Kidney (tissue), 14 donors: ENCODE data around the gene RANBP10. TPM values are rescaled to one million over a fixed set of nuclear protein-coding genes. Genes with fewer than 3 reads are reported as not detected.

Experiments used
- DNase-seq, 5 donors: peaks; one replicate each; pipeline ENCODE4 v3.0.0-alpha.2; 2013 to 2020
- FAIRE-seq: peaks from 2 replicates; lab custom pipeline; 2012; peaks lifted over from hg19 to GRCh38; lab: Jason Lieb, UNC
- H3K27ac ChIP-seq, 2 donors: one replicate each; pipeline ENCODE4 v1.7.0; 2013; ENCODE audit warnings: low read depth in 2 of 2, low read length in 2 of 2, inconsistent platforms in 1 of 2
- H3K27me3 ChIP-seq: one replicate; pipeline ENCODE4 v1.7.1; 2013; ENCODE audit warnings: low read length, inconsistent platforms; ENCODE audit not compliant: control insufficient read depth, insufficient read depth
- H3K36me3 ChIP-seq, 3 donors: one replicate each; pipeline versions ENCODE4 v1.7.0 to v1.7.1; 2013; ENCODE audit warnings: low read length in 3 of 3, control low read depth in 1 of 3, inconsistent platforms in 1 of 3; ENCODE audit not compliant: insufficient read depth in 3 of 3, control insufficient read depth in 2 of 3
- H3K4me1 ChIP-seq, 3 donors: one replicate each; pipeline versions ENCODE4 v1.7.0 to v1.7.1; 2013; ENCODE audit warnings: low read length in 3 of 3, inconsistent platforms in 1 of 3, low read depth in 1 of 3; ENCODE audit not compliant: control insufficient read depth in 2 of 3, insufficient read depth in 2 of 3
- H3K4me3 ChIP-seq, 3 donors: one replicate each; pipeline versions ENCODE4 v1.7.0 to v1.8.1; 2013; ENCODE audit warnings: low read length in 3 of 3, control low read depth in 1 of 3, inconsistent platforms in 1 of 3
- H3K9ac ChIP-seq, 3 donors: one replicate each; pipeline versions ENCODE4 v1.7.0 to v1.7.1; 2013; ENCODE audit warnings: low read length in 3 of 3, control low read depth in 1 of 3, inconsistent platforms in 1 of 3
- H3K9me3 ChIP-seq, 3 donors: one replicate each; pipeline versions ENCODE4 v1.7.0 to v1.7.1; 2013; ENCODE audit warnings: low read length in 3 of 3, control low read depth in 1 of 3, inconsistent platforms in 1 of 3; ENCODE audit not compliant: control insufficient read depth in 2 of 3, insufficient read depth in 1 of 3
- CTCF ChIP-seq: IDR thresholded peaks from 3 replicates; pipeline ENCODE4 v1.5.1; 2012; ENCODE audit warnings: mild to moderate bottlenecking, moderate library complexity, borderline replicate concordance; ENCODE audit not compliant: insufficient read depth; ENCODE audit errors: extremely low read depth
- intact Hi-C: fragments of 100-400 bp; cut with DNase I; formaldehyde crosslinking; loops from one replicate; pipeline ENCODE4 v1.11.1; 2022
- polyA plus RNA-seq: library from polyadenylated mRNA; stranded (reverse); fragments of 350-450 nt; fragmentation: Illumina TruSeq; extraction: RNeasy Lipid Tissue Mini Kit (QIAGEN cat#74804); gene quantifications from one replicate; pipeline ENCODE4 v1.2.3, GENCODE V29; 2014; ENCODE audit warnings: low read depth, low replicate concordance; ENCODE audit not compliant: insufficient read depth
- total RNA-seq: library from RNA; stranded (reverse); fragmentation: NEBNext Ultra II Directional; extraction: Animal tissue kit (Norgen Biotek cat#: 25700); gene quantifications from one replicate; pipeline ENCODE4 v1.2.1, GENCODE V29; 2021
- donor health status: control.
- donor health status: control.
- donor health status: control.
- donor health status: control.
- donor health status: control.
- donor health status: DM: yes; HTN: yes; CAD: no.
- donor health status: Normal renal cell carcinoma (clear cell type).

The RANBP10 gene
- total and polyA plus RNA-seq, 2 donors from 2014 or later, result 7.0 to 22.3 TPM

GRCh38 chr16:67779256-67780014 lies 26.9 kb downstream of the RANBP10 start:
- H3K9ac ChIP-seq, result no peak overlapping the region
- peaks cover 0 to 4% (median 0%) of the 10 kb centered on the region in 3 donors for H3K36me3 ChIP-seq
- FAIRE-seq (no peak), DNase-seq (no peak)
- H3K27ac ChIP-seq, result no peak overlapping the region
- H3K9me3 ChIP-seq, result no peaks in the 10 kb centered on the region
- TF ChIP-seq CTCF, result no peak
- peaks cover 0 to 3% (median 0%) of the 10 kb centered on the region in 3 donors for H3K4me1 ChIP-seq
- no peak overlapping the region for H3K4me3 ChIP-seq
- no peaks in the 10 kb centered on the region for H3K27me3 ChIP-seq
- intact Hi-C loops, result no loop called here

- Histone ChIP-seq H3K9me3 (no peaks in the 10 kb centered on the region), H3K4me3 (no peak overlapping the region), H3K9ac (no peak overlapping the region), H3K27ac (no peak overlapping the region), H3K36me3 (peaks cover 0 to 4% (median 2%) of the 10 kb centered on the region in 3 donors), H3K27me3 (no peaks in the 10 kb centered on the region), H3K4me1 (peaks cover 0 to 19% (median 18%) of the 10 kb centered on the region in 3 donors)
- DNase-seq (no peak), FAIRE-seq (no peak)
- TF ChIP-seq CTCF, result no peak
- intact Hi-C loops, result no loop called here
Observed at GRCh38 chr16:67775273-67775672, 31.1 kb downstream of the RANBP10 start.

GRCh38 chr16:67774457-67774853 lies 31.9 kb downstream of the RANBP10 start:
- no peak overlapping the region for H3K27ac ChIP-seq
- no peaks in the 10 kb centered on the region for H3K9me3 ChIP-seq
- H3K4me1 ChIP-seq, result peaks cover 0 to 19% (median 18%) of the 10 kb centered on the region in 3 donors
- no peak for DNase-seq
- no peaks in the 10 kb centered on the region for H3K27me3 ChIP-seq
- no peak for TF ChIP-seq CTCF
- H3K9ac ChIP-seq, result no peak overlapping the region
- peaks cover 0 to 7% (median 3%) of the 10 kb centered on the region in 3 donors for H3K36me3 ChIP-seq
- FAIRE-seq, result no peak
- intact Hi-C loops, result no loop called here
- no peak overlapping the region for H3K4me3 ChIP-seq
